HEK293T (cell line): ENCODE results near the gene MICU1.

Source experiments
- ARNT ChIP-seq: fragments of 450-650 bp; IDR thresholded peaks from 2 replicates; pipeline ENCODE4 v1.6.1; 2017; ENCODE audit warnings: mild to moderate bottlenecking
- BHLHE40 ChIP-seq: fragments of 450-650 bp; IDR thresholded peaks from 2 replicates; pipeline ENCODE4 v1.6.1; 2016; ENCODE audit warnings: mild to moderate bottlenecking, moderate library complexity, borderline replicate concordance
- ELF4 ChIP-seq: fragments of 450-650 bp; IDR thresholded peaks from 2 replicates; pipeline ENCODE4 v1.6.1; 2017; ENCODE audit warnings: antibody characterized with exemption
- FOXA1 ChIP-seq: fragments of 450-650 bp; IDR thresholded peaks from 2 replicates; pipeline ENCODE4 v1.6.1; 2016; ENCODE audit warnings: mild to moderate bottlenecking
- HDGF ChIP-seq: fragments of 450-650 bp; IDR thresholded peaks from 2 replicates; pipeline ENCODE4 v1.6.1; 2017; ENCODE audit warnings: antibody characterized with exemption, borderline replicate concordance
- L3MBTL2 ChIP-seq: fragments of 450-650 bp; conservative IDR thresholded peaks from 2 replicates; pipeline ENCODE4 v1.6.1; 2016; ENCODE audit warnings: mild to moderate bottlenecking
- PKNOX1 ChIP-seq: fragments of 450-650 bp; IDR thresholded peaks from 2 replicates; pipeline ENCODE4 v1.6.1; 2016
- SP1 ChIP-seq: fragments of 450-650 bp; IDR thresholded peaks from 2 replicates; pipeline ENCODE4 v1.6.1; 2017
- SUZ12 ChIP-seq: fragments of 450-650 bp; IDR thresholded peaks from 2 replicates; pipeline ENCODE4 v1.6.1; 2016; ENCODE audit warnings: mild to moderate bottlenecking
- TARDBP ChIP-seq: fragments of 450-650 bp; IDR thresholded peaks from 2 replicates; pipeline ENCODE4 v1.6.1; 2016
- ZNF384 ChIP-seq: fragments of 450-650 bp; IDR thresholded peaks from 2 replicates; pipeline ENCODE4 v1.6.1; 2016

- TF ChIP-seq SP1 = no peak
- no peak for TF ChIP-seq TARDBP
- TF ChIP-seq PKNOX1 = no peak
- TF ChIP-seq L3MBTL2 = no peak
- TF ChIP-seq SUZ12 = no peak
- no peak for TF ChIP-seq ARNT
- no peak for TF ChIP-seq FOXA1
- no peak for TF ChIP-seq ELF4
- TF ChIP-seq ZNF384 = no peak
- no peak for TF ChIP-seq BHLHE40
- TF ChIP-seq HDGF = no peak
Measured at GRCh38 chr10:72545546-72545945, 80.3 kb downstream of the MICU1 start.
